Heart left ventricle (tissue), 16 donors: ENCODE data around the gene PRSS50. TPM values are rescaled to one million over a fixed set of nuclear protein-coding genes. Genes with fewer than 3 reads are reported as not detected.

Experiments used
- ATAC-seq, 4 donors: fragments of 200-7000 bp; cut with Tn5 transposase; one replicate each; pipeline ENCODE4 v1.9.1; 2020 to 2022; ENCODE audit warnings: moderate library complexity in 4 of 4, mild to moderate bottlenecking in 3 of 4, moderate number of reproducible peaks in 1 of 4
- DNase-seq, 5 donors: peaks; one replicate each; pipeline ENCODE4 v3.0.0-alpha.2; 2020
- H3K27ac ChIP-seq, 12 donors: fragments of 200-600 bp; sonication (generic) in 4 of 12; one replicate each; pipeline versions ENCODE4 v1.5.0 to v1.8.0; 2016 to 2022; ENCODE audit warnings: mild to moderate bottlenecking in 2 of 12
- H3K27me3 ChIP-seq, 9 donors: fragments of 200-600 bp; sonication (generic) in 2 of 9; one replicate each; pipeline versions ENCODE4 v1.5.1 to v1.8.0; 2016 to 2022; ENCODE audit warnings: mild to moderate bottlenecking in 3 of 9
- H3K36me3 ChIP-seq, 9 donors: fragments of 200-600 bp; sonication (generic) in 2 of 9; one replicate each; pipeline versions ENCODE4 v1.5.0 to v1.8.0; 2018 to 2022; ENCODE audit warnings: mild to moderate bottlenecking in 2 of 9
- H3K4me1 ChIP-seq, 12 donors: fragments of 200-600 bp; sonication (generic) in 4 of 12; one replicate each; pipeline versions ENCODE4 v1.5.0 to v1.8.0; 2016 to 2022; ENCODE audit warnings: mild to moderate bottlenecking in 3 of 12
- H3K4me3 ChIP-seq, 12 donors: fragments of 200-600 bp; sonication (generic) in 4 of 12; one replicate each; pipeline versions ENCODE4 v1.5.0 to v1.8.0; 2017 to 2022; ENCODE audit warnings: mild to moderate bottlenecking in 9 of 12, moderate library complexity in 4 of 12
- H3K9me3 ChIP-seq, 12 donors: fragments of 200-600 bp; sonication (generic) in 4 of 12; one replicate each; pipeline versions ENCODE4 v1.5.0 to v1.8.0; 2016 to 2022; ENCODE audit warnings: mild to moderate bottlenecking in 1 of 12
- CTCF ChIP-seq, 12 donors: fragments of 200-600 bp; sonication (generic) in 4 of 12; IDR thresholded peaks; one replicate each; pipeline versions ENCODE4 v1.5.0 to v1.8.0; 2018 to 2022; ENCODE audit warnings: antibody characterized with exemption in 12 of 12, mild to moderate bottlenecking in 5 of 12
- POLR2A ChIP-seq, 2 donors: fragments of 450-650 bp; IDR thresholded peaks; one replicate each; pipeline ENCODE4 v1.6.1; 2017; ENCODE audit warnings: antibody characterized with exemption in 2 of 2, mild to moderate bottlenecking in 2 of 2, moderate library complexity in 2 of 2
- WGBS, 4 donors: extraction: QIAGEN DNeasy Blood & Tissue Kit in 2 of 4; methylation state at CpG; one replicate each; pipeline versions ENCODE4 v1.1.5 to v1.1.7; 2013 to 2018; 5-methylcytosine and 5-hydroxymethylcytosine counted together
- intact Hi-C, 10 donors: fragments of 100-400 bp; cut with DNase I; formaldehyde crosslinking; loops; one replicate each; pipeline versions ENCODE4 v1.11.1 to v1.14.2; 2022
- polyA plus RNA-seq, 2 donors: library from polyadenylated mRNA; stranded (reverse); fragments of 200-250 nt; gene quantifications; one replicate each; pipeline ENCODE4 v1.2.3, GENCODE V29; 2013
- total RNA-seq, 9 donors: library from RNA; depleted of rRNA in 2 of 9; stranded (reverse); fragments of >200 nt in 2 of 9; fragmentation: NEBNext Ultra II Directional in 3 of 9; extraction: Animal tissue kit (Norgen Biotek cat#: 25700) in 3 of 9; gene quantifications; one replicate each; pipeline versions ENCODE4 v1.1.0 to v1.2.4, GENCODE V29; 2016 to 2023
- donor health status: ischemic (EF 13 %, LVEDD 7.1; RV severe dilation, severe dysfunction).
- donor health status: healthy with polysubstance abuse.
- donor health status: DM: no; HTN: yes; CAD: no.
- donor health status: DM: no; HTN: no; CAD: no.
- donor health status: ischemic (EF 25% LVEDD 6.9; RV normal size, moderate dysfunction).
- donor health status: ischemic (EF 25% LVEDD 5.7; RV mildly dilated, moderate dysfunction).
- donor health status: healthy.
- donor health status: DM: yes; HTN: yes; CAD: no.
- donor health status: ischemic (EF 35%, LVEDD 5.7; RV mildly dilated, moderate dysfunction).
- donor health status: nonischemic (EF 11% LVEDD 7.7; RV severe dilation, severe dysfunction).
- donor health status: DM: yes; HTN: yes; CAD: no.
- donor health status: PGD.
- donor health status: ischemic (EF 29% LVEDD 5.4; RV normal size, mild dysfunction).
- donor health status: nonischemic (EF 23%, LVEDD 6.1; RV moderate dilation, normal function).

Gene PRSS50
- total and polyA plus RNA-seq, 11 donors, result 0.06 to 0.65 (median 0.35) TPM; not detected in 2

DNA sequence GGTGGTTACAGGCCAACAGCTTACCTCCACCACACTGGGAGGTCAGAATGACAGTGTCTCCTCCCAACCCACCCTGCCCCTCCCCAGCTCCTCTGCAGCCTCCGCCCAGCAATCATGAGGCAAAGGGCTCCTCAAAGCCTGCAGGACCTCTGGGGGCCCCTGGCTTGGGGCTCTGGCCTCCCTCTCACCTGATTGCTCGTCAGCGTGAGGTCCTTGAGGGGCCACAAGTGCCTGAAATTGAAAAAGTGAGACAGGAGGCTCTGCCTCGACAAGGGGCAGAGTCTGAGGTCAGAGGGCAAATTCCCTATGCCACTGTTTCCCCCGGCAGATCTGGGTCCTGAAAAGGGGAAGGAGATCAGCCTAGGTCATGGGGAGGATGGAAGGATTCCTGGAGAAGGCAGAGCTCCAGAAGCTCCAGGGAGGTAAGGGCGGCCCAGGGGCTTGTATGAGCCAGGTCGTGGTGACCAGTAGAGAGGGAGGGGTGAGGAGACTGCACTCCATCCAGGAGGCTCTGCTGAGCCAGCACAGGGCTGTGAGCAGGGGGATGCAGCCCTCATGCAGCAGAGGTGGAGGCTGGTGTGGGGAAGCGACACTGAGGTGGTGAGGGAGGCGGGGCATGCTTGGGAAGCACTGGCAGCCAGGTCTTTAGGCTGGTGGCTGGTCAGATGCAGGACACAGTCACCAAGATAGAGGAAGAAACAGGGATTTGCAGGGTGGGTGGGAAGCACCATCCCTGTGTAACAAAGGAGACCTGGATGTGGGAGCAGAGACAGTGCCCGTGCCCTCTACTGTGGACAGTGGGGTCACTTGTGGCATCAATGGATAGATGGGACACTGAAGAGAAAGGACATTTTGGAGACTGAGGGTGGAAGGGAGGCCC lies 44.3 kb downstream of the PRSS50 start:
- Histone ChIP-seq H3K27ac (no peak overlapping the region), H3K4me1 (peaks cover 0 to 23% (median 9%) of the 10 kb centered on the region in 12 donors), H3K4me3 (no peak overlapping the region), H3K36me3 (peaks cover 0 to 72% (median 36%) of the 10 kb centered on the region in 9 donors), H3K27me3 (no peaks in the 10 kb centered on the region), H3K9me3 (no peaks in the 10 kb centered on the region)
- intact Hi-C loops, result no loop called here
- TF ChIP-seq CTCF (IDR thresholded peaks at IDR 0.05) (no peak), POLR2A (IDR thresholded peaks at IDR 0.05) (no peak)
- DNase-seq (peak in 3 of 5 donors; percentile 16 to 37 (median 18)), ATAC-seq (no peak)
- WGBS, 4 donors, result 93 to 95% (median 94%) methylated on average over 10 of the region's 10 CpGs

- Histone ChIP-seq H3K4me1 (peaks cover 0 to 29% (median 6%) of the 10 kb centered on the region in 12 donors), H3K27ac (no peak overlapping the region), H3K4me3 (no peak overlapping the region), H3K36me3 (peaks cover 0 to 64% (median 36%) of the 10 kb centered on the region in 9 donors), H3K27me3 (no peaks in the 10 kb centered on the region), H3K9me3 (no peaks in the 10 kb centered on the region)
- 83 to 95% (median 93%) methylated on average over 6 of the region's 6 CpGs for WGBS, 4 donors
- TF ChIP-seq CTCF (IDR thresholded peaks at IDR 0.05), result no peak
- TF ChIP-seq POLR2A (IDR thresholded peaks at IDR 0.05), result no peak
- intact Hi-C loops, result no loop called here
- DNase-seq (peak in 1 of 5 donors; percentile 28), ATAC-seq (no peak)
These were observed 45.3 kb downstream of the PRSS50 start for GRCh38 chr3:46672349-46672695.

- no peak overlapping the region for H3K4me3 ChIP-seq
- TF ChIP-seq POLR2A (IDR thresholded peaks at IDR 0.05) (no peak), CTCF (IDR thresholded peaks at IDR 0.05) (no peak)
- no peak overlapping the region for H3K27ac ChIP-seq
- intact Hi-C loops, result no loop called here
- no peak for ATAC-seq
- H3K27me3 ChIP-seq, result no peaks in the 10 kb centered on the region
- H3K9me3 ChIP-seq, result no peaks in the 10 kb centered on the region
- DNase-seq, result peak; percentile 8 to 45 (median 19)
- WGBS, 4 donors, result 87 to 96% (median 94%) methylated on average over 16 to 25 of the region's 25 CpGs
- H3K4me1 ChIP-seq, result peaks cover 0 to 29% (median 7%) of the 10 kb centered on the region in 12 donors
- H3K36me3 ChIP-seq, result peaks cover 0 to 62% (median 36%) of the 10 kb centered on the region in 9 donors
These were observed 45.9 kb downstream of the PRSS50 start for GRCh38 chr3:46671541-46672348.
